Measurements from ENCODE around the gene STPG3. TPM values are rescaled to one million over a fixed set of nuclear protein-coding genes. Genes with fewer than 3 reads are reported as not detected.

The STPG3 gene
- total and polyA plus RNA-seq, 2 experiments from 2014 or later, result 0.95 to 3.3 TPM

- no peaks in the 10 kb centered on the region for H3K27me3 ChIP-seq
- no peaks in the 10 kb centered on the region for H3K9me3 ChIP-seq (ENCODE audit: low read depth)
- no peak within 1 kb of the TSS for H3K27ac ChIP-seq
- TF ChIP-seq CTCF (IDR thresholded peaks at IDR 0.05; ENCODE audit: low read depth, low read length), result peak; percentile 82
- no peaks in the 10 kb centered on the region for H3K36me3 ChIP-seq
- H3K4me3 ChIP-seq, result no peak within 1 kb of the TSS
- peak; percentile 82 to 88 for DNase-seq (ENCODE audit: low read depth in 1 of 2, low spot score in 1 of 2)
- peaks cover 8% of the 10 kb centered on the region for H3K4me1 ChIP-seq (ENCODE audit: low read depth)
These were observed 23.8 kb upstream of the STPG3 start, which contains the start of gene RNF224 for GRCh38 chr9:137227054-137227852. TSS of gene RNF224 (plus strand) at chr9:137227502. CDS start at chr9:137228336, 834 bp downstream.

DNA sequence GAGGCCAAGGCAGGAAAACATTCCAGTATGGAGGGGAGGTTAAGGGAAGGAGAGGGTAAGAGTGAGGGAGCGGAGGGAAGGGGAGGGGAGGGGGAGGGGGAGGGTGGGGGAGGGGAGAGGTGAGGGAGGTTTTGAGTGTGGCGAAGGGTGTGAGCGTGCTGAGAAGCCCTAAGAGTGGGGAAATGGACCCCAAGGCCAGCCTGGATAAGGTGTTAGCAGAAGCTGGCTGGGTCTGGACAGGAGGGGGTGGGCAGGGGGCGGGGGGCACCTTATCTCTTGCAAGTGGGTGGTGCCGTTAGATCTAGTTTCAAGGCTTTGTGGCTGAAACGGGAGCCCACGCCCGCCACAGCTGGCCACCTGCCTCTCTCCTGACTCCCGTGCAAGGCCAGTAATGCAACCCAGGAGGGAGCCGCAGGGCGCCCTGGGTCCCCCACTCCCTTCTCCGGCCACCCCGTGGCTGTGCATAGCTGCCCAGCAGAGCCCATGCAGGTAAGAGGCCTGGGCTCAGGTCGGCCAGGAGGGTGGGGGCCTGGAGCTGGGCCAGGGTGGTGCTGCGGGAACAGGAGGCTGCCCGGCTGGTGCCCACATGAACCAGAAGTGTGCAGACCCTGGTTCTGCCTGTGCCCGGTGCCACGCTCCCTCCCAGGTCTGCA lies 23.1 kb upstream of the STPG3 start:
- TF ChIP-seq CTCF (IDR thresholded peaks at IDR 0.05; ENCODE audit: low read depth, low read length), result no peak
- Histone ChIP-seq H3K27me3 (no peaks in the 10 kb centered on the region), H3K27ac (no peak overlapping the region), H3K9me3 (ENCODE audit: low read depth) (no peaks in the 10 kb centered on the region), H3K4me1 (ENCODE audit: low read depth) (peaks cover 4% of the 10 kb centered on the region), H3K36me3 (no peaks in the 10 kb centered on the region), H3K4me3 (no peak overlapping the region)
- DNase-seq (ENCODE audit: low read depth in 1 of 2, low spot score in 1 of 2), result no peak

GRCh38 chr9:137228506-137228967 lies 22.5 kb upstream of the STPG3 start:
- H3K36me3 ChIP-seq, result no peaks in the 10 kb centered on the region
- peaks cover 3% of the 10 kb centered on the region for H3K4me1 ChIP-seq (ENCODE audit: low read depth)
- H3K4me3 ChIP-seq, result no peak overlapping the region
- no peaks in the 10 kb centered on the region for H3K27me3 ChIP-seq
- TF ChIP-seq CTCF (IDR thresholded peaks at IDR 0.05; ENCODE audit: low read depth, low read length), result no peak
- DNase-seq (ENCODE audit: low read depth in 1 of 2, low spot score in 1 of 2), result no peak
- H3K9me3 ChIP-seq (ENCODE audit: low read depth), result no peaks in the 10 kb centered on the region
- H3K27ac ChIP-seq, result no peak overlapping the region

GRCh38 chr9:137228968-137229896 lies 21.9 kb upstream of the STPG3 start:
- Histone ChIP-seq H3K27me3 (no peaks in the 10 kb centered on the region), H3K9me3 (ENCODE audit: low read depth) (no peaks in the 10 kb centered on the region), H3K4me1 (ENCODE audit: low read depth) (peaks cover 3% of the 10 kb centered on the region), H3K27ac (no peak overlapping the region), H3K4me3 (no peak overlapping the region), H3K36me3 (no peaks in the 10 kb centered on the region)
- no peak for DNase-seq (ENCODE audit: low read depth in 1 of 2, low spot score in 1 of 2)
- no peak for TF ChIP-seq CTCF (IDR thresholded peaks at IDR 0.05; ENCODE audit: low read depth, low read length)
